CD14-positive monocyte (primary cell): ENCODE measurements around the gene TMEM174. TPM values are rescaled to one million over a fixed set of nuclear protein-coding genes. Genes with fewer than 3 reads are reported as not detected.

Experiments used
- DNase-seq, 3 donors: peaks; one replicate each; pipeline ENCODE4 v3.0.0-alpha.2; 2011 to 2022
- H2AFZ ChIP-seq: 2 replicates; pipeline ENCODE4 v1.6.0; 2012; ENCODE audit warnings: mild to moderate bottlenecking, low read depth, low read length, inconsistent platforms; ENCODE audit not compliant: insufficient read depth, poor library complexity, severe bottlenecking
- H3K27ac ChIP-seq, 2 donors: 1 replicate in 1 of 2; 2 replicates in 1 of 2; pipeline ENCODE4 v1.5.1; 2012 to 2013; ENCODE audit warnings: low read length in 2 of 2, control low read depth in 1 of 2, inconsistent platforms in 1 of 2, low read depth in 1 of 2, mild to moderate bottlenecking in 1 of 2
- H3K27me3 ChIP-seq, 2 donors: one replicate each; pipeline versions ENCODE4 v1.6.0 to v1.6.1; 2011 to 2013; ENCODE audit warnings: low read length in 2 of 2; ENCODE audit not compliant: control insufficient read depth in 2 of 2, insufficient read depth in 2 of 2
- H3K36me3 ChIP-seq, 2 donors: replicated peaks in 1 of 2; 1 replicate in 1 of 2; 2 replicates in 1 of 2; pipeline versions ENCODE4 v1.5.1 to v1.6.1; 2012 to 2013; ENCODE audit warnings: low read length in 2 of 2, control low read depth in 1 of 2, inconsistent platforms in 1 of 2, mild to moderate bottlenecking in 1 of 2; ENCODE audit not compliant: insufficient read depth in 2 of 2, control insufficient read depth in 1 of 2
- H3K4me1 ChIP-seq, 2 donors: 1 replicate in 1 of 2; 2 replicates in 1 of 2; pipeline versions ENCODE4 v1.5.1 to v1.6.1; 2012 to 2013; ENCODE audit warnings: low read length in 2 of 2, control low read depth in 1 of 2, inconsistent platforms in 1 of 2, mild to moderate bottlenecking in 1 of 2, moderate library complexity in 1 of 2; ENCODE audit not compliant: insufficient read depth in 2 of 2, control insufficient read depth in 1 of 2
- H3K4me2 ChIP-seq: replicated peaks from 2 replicates; pipeline ENCODE3; 2012; ENCODE audit warnings: low read length, moderate library complexity, mild to moderate bottlenecking; ENCODE audit not compliant: poor library complexity, severe bottlenecking; ENCODE audit errors: extremely low read depth
- H3K4me3 ChIP-seq, 3 experiments: fragments of 200-600 bp in 1 of 3; sonication (generic) in 1 of 3; replicated peaks in 1 of 3; 1 replicate in 2 of 3; 2 replicates in 1 of 3; pipeline ENCODE4 v1.5.1; 2011 to 2013; ENCODE audit warnings: low read length in 3 of 3, mild to moderate bottlenecking in 3 of 3, control low read depth in 2 of 3, low read depth in 2 of 3, inconsistent platforms in 1 of 3, moderate library complexity in 1 of 3
- H3K79me2 ChIP-seq: 2 replicates; pipeline ENCODE4 v1.6.0; 2012; ENCODE audit warnings: mild to moderate bottlenecking, control low read depth, inconsistent platforms, low read length, moderate library complexity; ENCODE audit not compliant: insufficient read depth
- H3K9ac ChIP-seq: 2 replicates; pipeline ENCODE4 v1.6.0; 2017; ENCODE audit warnings: low read length, mild to moderate bottlenecking; ENCODE audit not compliant: insufficient read depth, poor library complexity, severe bottlenecking
- H3K9me3 ChIP-seq, 2 donors: replicated peaks in 1 of 2; 1 replicate in 1 of 2; 2 replicates in 1 of 2; pipeline versions ENCODE4 v1.5.1 to v1.6.1; 2012 to 2013; ENCODE audit warnings: low read length in 2 of 2, control low read depth in 1 of 2; ENCODE audit not compliant: control insufficient read depth in 1 of 2, insufficient read depth in 1 of 2
- H4K20me1 ChIP-seq: 2 replicates; pipeline ENCODE4 v1.6.0; 2012; ENCODE audit warnings: mild to moderate bottlenecking, low read length, control low read depth, moderate library complexity; ENCODE audit not compliant: insufficient read depth
- H3K27ac Mint-ChIP-seq, 7 donors: one replicate each; pipeline ENCODE4 v1.8.0; 2020; ENCODE audit warnings: mild to moderate bottlenecking in 7 of 7, mixed read lengths in 7 of 7, moderate library complexity in 6 of 7, inconsistent platforms in 2 of 7
- H3K27me3 Mint-ChIP-seq, 3 donors: one replicate each; pipeline ENCODE4 v1.8.0; 2021 to 2022; ENCODE audit warnings: low read depth in 3 of 3, mild to moderate bottlenecking in 3 of 3, mixed read lengths in 3 of 3, moderate library complexity in 3 of 3, inconsistent platforms in 1 of 3
- H3K36me3 Mint-ChIP-seq, 2 donors: one replicate each; pipeline ENCODE4 v1.8.0; 2020; ENCODE audit warnings: mixed read lengths in 2 of 2, inconsistent platforms in 1 of 2, mild to moderate bottlenecking in 1 of 2
- H3K4me1 Mint-ChIP-seq: one replicate; pipeline ENCODE4 v1.8.0; 2020; ENCODE audit warnings: mild to moderate bottlenecking, mixed read lengths
- H3K4me3 Mint-ChIP-seq, 2 donors: one replicate each; pipeline ENCODE4 v1.8.0; 2020; ENCODE audit warnings: mild to moderate bottlenecking in 2 of 2, mixed read lengths in 2 of 2, moderate library complexity in 1 of 2
- H3K9me3 Mint-ChIP-seq, 7 donors: one replicate each; pipeline ENCODE4 v1.8.0; 2020 to 2022; ENCODE audit warnings: mixed read lengths in 7 of 7, mild to moderate bottlenecking in 6 of 7, moderate library complexity in 6 of 7, inconsistent platforms in 2 of 7
- CTCF ChIP-seq: fragments of 200-600 bp; IDR thresholded peaks from one replicate; pipeline ENCODE4 v1.8.0; 2022; ENCODE audit warnings: antibody characterized with exemption, mild to moderate bottlenecking
- WGBS: methylation state at CpG from one replicate; pipeline ENCODE4 v1.1.5; 2013; ENCODE audit warnings: missing lambda C conversion rate; ENCODE audit not compliant: insufficient coverage; 5-methylcytosine and 5-hydroxymethylcytosine counted together
- intact Hi-C, 2 donors: fragments of 100-400 bp; cut with micrococcal nuclease; formaldehyde crosslinking; loops; one replicate each; pipeline versions ENCODE4 v1.15.0 to v1.15.1; 2023
- polyA plus RNA-seq, 3 donors: library from polyadenylated mRNA; depleted of rRNA in 1 of 3; unstranded in 2 of 3; stranded (reverse) in 1 of 3; fragments of 300-500 nt in 2 of 3; fragments of >200 nt in 1 of 3; fragmentation: Illumina TruSeq in 2 of 3; gene quantifications; 1 replicate in 2 of 3; 2 replicates in 1 of 3; pipeline ENCODE4 v1.2.3, GENCODE V29; 2012 to 2021

TMEM174 gene
- polyA plus RNA-seq, 3 donors, result not detected

DNA sequence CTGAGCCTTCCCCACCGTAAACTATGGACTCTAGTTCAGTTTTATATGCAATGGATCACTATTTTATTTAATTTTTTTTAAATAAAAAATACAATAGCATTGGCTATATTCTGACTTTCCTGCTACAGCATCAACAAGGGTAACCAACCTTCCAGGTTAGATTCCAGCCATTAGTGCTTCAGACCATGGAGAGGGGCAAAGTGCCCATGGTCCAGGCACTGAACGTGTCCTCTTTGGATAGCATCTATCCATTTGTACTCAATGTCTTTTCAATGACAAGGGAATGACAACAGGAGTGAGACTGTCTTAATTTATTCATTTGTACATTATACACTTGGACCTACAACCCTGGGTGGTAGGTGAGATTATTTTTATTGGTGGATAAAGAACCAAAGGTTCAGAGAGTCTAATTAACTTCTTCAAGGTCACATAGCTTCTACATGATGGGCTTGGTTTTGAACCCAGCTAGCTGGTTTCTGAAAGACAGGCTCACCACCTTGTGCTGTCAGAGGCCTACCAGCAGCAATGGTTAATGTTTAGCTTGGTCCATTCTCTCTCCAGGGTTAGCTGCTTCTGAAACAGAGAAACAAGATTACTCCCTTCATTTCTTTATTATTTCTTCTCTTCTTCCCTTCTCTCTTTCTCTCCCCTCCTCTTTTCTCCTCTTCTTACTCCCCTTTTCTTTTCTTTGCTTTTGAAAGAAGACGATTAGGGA, 41.1 kb upstream of the TMEM174 start:
- TF ChIP-seq CTCF, result no peak
- H3K9ac ChIP-seq, result no peak overlapping the region
- H2AFZ ChIP-seq, result no peak overlapping the region
- peaks cover 10 to 81% of the 10 kb centered on the region in 2 donors for H3K27me3 ChIP-seq
- no peak overlapping the region for H3K27ac ChIP-seq
- H3K9me3 ChIP-seq, result no peaks in the 10 kb centered on the region
- no CpG with 5 or more reads among the region's 3 CpGs for WGBS
- no peak overlapping the region for H3K4me3 ChIP-seq
- intact Hi-C loops, result no loop called here
- Mint-ChIP-seq H3K4me1 (no peaks in the 10 kb centered on the region), H3K4me3 (no peak overlapping the region), H3K36me3 (no peaks in the 10 kb centered on the region), H3K27me3 (peaks cover 33 to 85% (median 59%) of the 10 kb centered on the region in 3 donors), H3K9me3 (peaks cover 0 to 2% (median 0%) of the 10 kb centered on the region in 7 donors), H3K27ac (peak overlapping the region in 1 of 7 donors; percentile 5)
- H3K36me3 ChIP-seq, result no peaks in the 10 kb centered on the region
- no peaks in the 10 kb centered on the region for H3K79me2 ChIP-seq
- no peak for DNase-seq
- H3K4me2 ChIP-seq, result no peak overlapping the region
- H3K4me1 ChIP-seq, result no peaks in the 10 kb centered on the region
- no peaks in the 10 kb centered on the region for H4K20me1 ChIP-seq

DNA sequence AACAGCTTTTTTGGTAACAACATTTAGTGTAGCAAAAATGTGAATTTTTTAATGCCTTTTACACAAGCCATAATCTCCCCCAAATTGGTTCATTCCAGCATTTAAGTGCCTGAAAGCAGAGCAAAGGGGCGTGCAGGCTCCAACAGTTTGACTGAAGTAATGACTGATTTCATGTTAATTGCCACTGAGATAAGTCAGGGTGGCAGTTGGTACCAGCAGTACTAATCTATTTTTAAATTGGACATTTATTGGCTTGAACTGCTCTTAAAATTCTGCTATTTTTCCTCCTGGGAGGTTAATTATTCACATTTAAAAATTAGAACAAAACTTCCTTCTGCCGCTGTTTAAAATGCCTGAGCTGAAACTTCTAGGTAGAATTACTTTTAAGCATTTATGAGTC, 40.2 kb upstream of the TMEM174 start:
- H3K27me3 Mint-ChIP-seq, result peaks cover 35 to 86% (median 59%) of the 10 kb centered on the region in 3 donors
- peaks cover 12 to 86% of the 10 kb centered on the region in 2 donors for H3K27me3 ChIP-seq
- H2AFZ ChIP-seq, result no peak overlapping the region
- H3K36me3 Mint-ChIP-seq, result no peaks in the 10 kb centered on the region
- H3K4me3 ChIP-seq, result no peak overlapping the region
- no peaks in the 10 kb centered on the region for H3K79me2 ChIP-seq
- H3K9me3 Mint-ChIP-seq, result peaks cover 0 to 4% (median 0%) of the 10 kb centered on the region in 7 donors
- H3K36me3 ChIP-seq, result no peaks in the 10 kb centered on the region
- no peak for TF ChIP-seq CTCF
- H3K4me3 Mint-ChIP-seq, result no peak overlapping the region
- DNase-seq, result no peak
- no peaks in the 10 kb centered on the region for H3K4me1 ChIP-seq
- no peak overlapping the region for H3K4me2 ChIP-seq
- no peak overlapping the region for H3K27ac Mint-ChIP-seq
- intact Hi-C loops, result no loop called here
- no CpG with 5 or more reads among the region's 2 CpGs for WGBS
- no peaks in the 10 kb centered on the region for H3K4me1 Mint-ChIP-seq
- no peaks in the 10 kb centered on the region for H3K9me3 ChIP-seq
- no peak overlapping the region for H3K9ac ChIP-seq
- H4K20me1 ChIP-seq, result no peaks in the 10 kb centered on the region
- no peak overlapping the region for H3K27ac ChIP-seq
